Epithelial cell of esophagus (primary cell): ENCODE measurements around the gene KRT84.

Experiments used
- DNase-seq: peaks from one replicate; pipeline ENCODE4 v3.0.0; 2010; ENCODE audit warnings: low read depth
- H3K4me3 ChIP-seq: 2 replicates; pipeline ENCODE4 v1.5.1; 2011; ENCODE audit warnings: mild to moderate bottlenecking, low read length, control low read depth
- CTCF ChIP-seq: IDR thresholded peaks from 2 replicates; pipeline ENCODE4 v1.5.1; 2011; ENCODE audit warnings: low read depth, mild to moderate bottlenecking, low read length, control low read depth, inconsistent platforms; ENCODE audit not compliant: insufficient read depth; ENCODE audit errors: missing control alignments

KRT84 gene

GRCh38 chr12:52427083-52427482, 41.6 kb upstream of the KRT84 start:
- peak; percentile 67 for DNase-seq
- no peak for TF ChIP-seq CTCF
- no peak overlapping the region for H3K4me3 ChIP-seq

GRCh38 chr12:52426034-52426433, 40.6 kb upstream of the KRT84 start:
- no peak overlapping the region for H3K4me3 ChIP-seq
- no peak for DNase-seq
- TF ChIP-seq CTCF = no peak

- no peak overlapping the region for H3K4me3 ChIP-seq
- DNase-seq = no peak
- no peak for TF ChIP-seq CTCF
Measured at GRCh38 chr12:52425466-52425865, 40.0 kb upstream of the KRT84 start.

GRCh38 chr12:52423661-52424500, 38.4 kb upstream of the KRT84 start:
- H3K4me3 ChIP-seq = no peak overlapping the region
- TF ChIP-seq CTCF = no peak
- DNase-seq = no peak

- no peak for TF ChIP-seq CTCF
- H3K4me3 ChIP-seq = no peak overlapping the region
- DNase-seq = peak; percentile 28
Measured at GRCh38 chr12:52423035-52423434, 37.6 kb upstream of the KRT84 start.

GRCh38 chr12:52419656-52420055, 34.2 kb upstream of the KRT84 start:
- TF ChIP-seq CTCF = no peak
- no peak overlapping the region for H3K4me3 ChIP-seq
- DNase-seq = no peak
